GM12874 (cell line): ENCODE data around the gene APOE.

ENCODE experiments used
- CTCF ChIP-seq: IDR thresholded peaks from 2 replicates; pipeline ENCODE4 v1.5.1; 2011; ENCODE audit warnings: low read depth, mild to moderate bottlenecking, control low read depth, low read length, moderate library complexity; ENCODE audit not compliant: insufficient read depth

The APOE gene

GRCh38 chr19:44930088-44930487 is 24.5 kb downstream of the APOE start:
- no peak for TF ChIP-seq CTCF

GRCh38 chr19:44931541-44931940 is 25.9 kb downstream of the APOE start:
- no peak for TF ChIP-seq CTCF

GRCh38 chr19:44939668-44940067 is 34.1 kb downstream of the APOE start:
- no peak for TF ChIP-seq CTCF

- TF ChIP-seq CTCF: no peak
Observed at GRCh38 chr19:44942067-44942571, 36.5 kb downstream of the APOE start, which contains the start of gene APOC4. Gene APOC4 (plus strand): TSS chr19:44942237. CDS start chr19:44942278, 41 bp downstream.

- 0 out of 2 replicates have a peak, but pooled peaks have one; percentile 10 for TF ChIP-seq CTCF
Observed at GRCh38 chr19:44943801-44944249, 38.2 kb downstream of the APOE start.

- no peak for TF ChIP-seq CTCF
Observed at GRCh38 chr19:44947041-44947581, 41.5 kb downstream of the APOE start.

GRCh38 chr19:44948237-44948636 is 42.6 kb downstream of the APOE start:
- no peak for TF ChIP-seq CTCF
